HG03442 (cell line): ENCODE results near the gene MEIS3.

Experiments
- ATAC-seq: cut with Tn5 transposase; IDR thresholded peaks from one replicate; pipeline ENCODE4 v1.9.1; 2021; ENCODE audit warnings: mild to moderate bottlenecking, moderate library complexity; ENCODE audit not compliant: unreplicated experiment

The MEIS3 gene

GRCh38 chr19:47435883-47436417 lies 16.6 kb upstream of the MEIS3 start:
- no peak for ATAC-seq

- ATAC-seq: no peak
These were observed 15.9 kb upstream of the MEIS3 start for GRCh38 chr19:47435196-47435595.

GRCh38 chr19:47434088-47434487 lies 14.8 kb upstream of the MEIS3 start:
- ATAC-seq: no peak

- ATAC-seq: no peak
These were observed 13.8 kb upstream of the MEIS3 start for GRCh38 chr19:47433121-47433520.

- ATAC-seq: no peak
These were observed 13.2 kb upstream of the MEIS3 start for GRCh38 chr19:47432499-47432898.

GRCh38 chr19:47432091-47432490 lies 12.8 kb upstream of the MEIS3 start:
- no peak for ATAC-seq

GRCh38 chr19:47430041-47430802 lies 10.9 kb upstream of the MEIS3 start:
- no peak for ATAC-seq

GRCh38 chr19:47429140-47429793 lies 9.9 kb upstream of the MEIS3 start:
- no peak for ATAC-seq

- ATAC-seq: no peak
These were observed 9.0 kb upstream of the MEIS3 start for GRCh38 chr19:47428177-47428894.

- no peak for ATAC-seq
These were observed 8.2 kb upstream of the MEIS3 start for GRCh38 chr19:47427241-47428176.

- no peak for ATAC-seq
These were observed 4.0 kb upstream of the MEIS3 start for GRCh38 chr19:47423203-47423882.

- ATAC-seq: no peak
These were observed 3.3 kb upstream of the MEIS3 start for GRCh38 chr19:47422417-47423163.

GRCh38 chr19:47421844-47422395 lies 2.6 kb upstream of the MEIS3 start:
- ATAC-seq: no peak

GRCh38 chr19:47421244-47421786 lies 2.0 kb upstream of the MEIS3 start:
- ATAC-seq: no peak

- no peak for ATAC-seq
These were observed 462 bp upstream of the MEIS3 start for GRCh38 chr19:47419789-47420188.

- ATAC-seq: no peak
These were observed 666 bp downstream of the MEIS3 start for GRCh38 chr19:47418692-47419029.

GRCh38 chr19:47417746-47418691 lies 1.3 kb downstream of the MEIS3 start:
- no peak for ATAC-seq
